Esophagus squamous epithelium (tissue), 5 donors: ENCODE data around the gene ERCC8. TPM values are rescaled to one million over a fixed set of nuclear protein-coding genes. Genes with fewer than 3 reads are reported as not detected.
"Not testable (repeated sequence)": the region's sequence is repeated elsewhere in the genome, so short reads cannot be mapped to it uniquely, and the experiment has no call there.

Source experiments
- DNase-seq: peaks from one replicate; lab custom pipeline; 2025; lab: John Stamatoyannopoulos, UW
- H3K27ac ChIP-seq, 4 donors: fragments of 200-600 bp; sonication (generic); one replicate each; pipeline ENCODE4 v1.5.1; 2016 to 2019; ENCODE audit warnings: mild to moderate bottlenecking in 1 of 4
- H3K27me3 ChIP-seq, 4 donors: fragments of 200-600 bp; sonication (generic); 1 replicate in 3 of 4; 2 replicates in 1 of 4; pipeline versions ENCODE4 v1.5.1 to v1.6.0; 2017 to 2021; ENCODE audit warnings: antibody characterized with exemption in 1 of 4
- H3K36me3 ChIP-seq, 3 donors: fragments of 200-600 bp; sonication (generic); one replicate each; pipeline ENCODE4 v1.5.1; 2016 to 2019
- H3K4me1 ChIP-seq, 3 donors: fragments of 200-600 bp; sonication (generic); one replicate each; pipeline ENCODE4 v1.5.1; 2017 to 2019
- H3K4me3 ChIP-seq, 4 donors: fragments of 200-600 bp; sonication (generic); 1 replicate in 3 of 4; 2 replicates in 1 of 4; pipeline ENCODE4 v1.5.1; 2016 to 2019; ENCODE audit warnings: mild to moderate bottlenecking in 2 of 4, moderate library complexity in 1 of 4
- H3K9me3 ChIP-seq, 3 donors: fragments of 200-600 bp; sonication (generic); one replicate each; pipeline ENCODE4 v1.5.1; 2016 to 2019
- CTCF ChIP-seq, 6 experiments: fragments of 450-650 bp in 4 of 6; fragments of 200-600 bp in 2 of 6; sonication (generic) in 2 of 6; IDR thresholded peaks; one replicate each; pipeline ENCODE4 v1.5.1; 2016 to 2019; ENCODE audit warnings: antibody characterized with exemption in 6 of 6, mild to moderate bottlenecking in 4 of 6, moderate library complexity in 4 of 6
- POLR2A ChIP-seq, 4 donors: fragments of 450-650 bp; IDR thresholded peaks; one replicate each; pipeline ENCODE4 v1.6.1; 2017; ENCODE audit warnings: antibody characterized with exemption in 4 of 4, mild to moderate bottlenecking in 4 of 4, moderate library complexity in 3 of 4
- WGBS, 2 donors: methylation state at CpG; one replicate each; pipeline ENCODE4 v1.1.5; 2018; 5-methylcytosine and 5-hydroxymethylcytosine counted together
- intact Hi-C: fragments of 100-400 bp; cut with DNase I; formaldehyde crosslinking; loops from one replicate; pipeline ENCODE4 v1.15.0; 2022
- total RNA-seq, 4 donors: library from RNA; depleted of rRNA; stranded (reverse); fragments of >200 nt; gene quantifications; one replicate each; pipeline ENCODE4 v1.1.0, GENCODE V29; 2016
- donor health status: DM: yes; HTN: yes; CAD: no.

The ERCC8 gene
- total RNA-seq, 4 donors from 2014 or later, result 4.9 to 17.1 (median 12.0) TPM

GRCh38 chr5:60883229-60883628, 61.6 kb downstream of the ERCC8 start:
- intact Hi-C loops, result no loop called here
- TF ChIP-seq CTCF (IDR thresholded peaks at IDR 0.05) (peak in 1 of 6 experiments; percentile 42), POLR2A (IDR thresholded peaks at IDR 0.05) (no peak)
- H3K27me3 ChIP-seq, result no peaks in the 10 kb centered on the region
- peaks cover 0 to 10% (median 0%) of the 10 kb centered on the region in 3 donors for H3K9me3 ChIP-seq
- no peak for DNase-seq
- H3K4me3 ChIP-seq, result no peak overlapping the region
- peaks cover 0 to 6% (median 0%) of the 10 kb centered on the region in 3 donors for H3K36me3 ChIP-seq
- no peak overlapping the region for H3K27ac ChIP-seq
- no peaks in the 10 kb centered on the region for H3K4me1 ChIP-seq

GRCh38 chr5:60872892-60873291, 72.0 kb downstream of the ERCC8 start:
- H3K9me3 ChIP-seq, result peaks cover 0 to 15% (median 4%) of the 10 kb centered on the region in 3 donors
- intact Hi-C loops, result no loop called here
- H3K27ac ChIP-seq, result no peak overlapping the region
- H3K36me3 ChIP-seq, result no peaks in the 10 kb centered on the region
- DNase-seq, result no peak
- H3K4me1 ChIP-seq, result no peaks in the 10 kb centered on the region
- TF ChIP-seq POLR2A (IDR thresholded peaks at IDR 0.05) (no peak), CTCF (IDR thresholded peaks at IDR 0.05) (no peak)
- no peak overlapping the region for H3K4me3 ChIP-seq
- no peaks in the 10 kb centered on the region for H3K27me3 ChIP-seq

GRCh38 chr5:60870857-60871256, 74.0 kb downstream of the ERCC8 start:
- no peaks in the 10 kb centered on the region for H3K27me3 ChIP-seq
- 81 to 89% methylated on average over 3 of the region's 3 CpGs for WGBS, 2 donors
- intact Hi-C loops, result no loop called here
- H3K4me1 ChIP-seq, result no peaks in the 10 kb centered on the region
- H3K4me3 ChIP-seq, result no peak overlapping the region
- H3K9me3 ChIP-seq, result peaks cover 0 to 15% (median 4%) of the 10 kb centered on the region in 3 donors
- no peak overlapping the region for H3K27ac ChIP-seq
- no peaks in the 10 kb centered on the region for H3K36me3 ChIP-seq
- no peak for DNase-seq
- TF ChIP-seq POLR2A (IDR thresholded peaks at IDR 0.05) (no peak), CTCF (IDR thresholded peaks at IDR 0.05) (no peak)

GRCh38 chr5:60860572-60860971, 84.3 kb downstream of the ERCC8 start:
- H3K9me3 ChIP-seq, H3K4me3 ChIP-seq, DNase-seq, H3K27ac ChIP-seq, H3K36me3 ChIP-seq, H3K27me3 ChIP-seq, H3K4me1 ChIP-seq, intact Hi-C loops: not testable (repeated sequence)
- 97 to 98% methylated on average over 8 of the region's 16 CpGs for WGBS, 2 donors

- TF ChIP-seq POLR2A (IDR thresholded peaks at IDR 0.05) (no peak), CTCF (IDR thresholded peaks at IDR 0.05) (no peak)
- Histone ChIP-seq H3K27me3 (no peaks in the 10 kb centered on the region), H3K4me3 (no peak overlapping the region), H3K36me3 (no peaks in the 10 kb centered on the region), H3K27ac (no peak overlapping the region), H3K9me3 (no peaks in the 10 kb centered on the region), H3K4me1 (no peaks in the 10 kb centered on the region)
- WGBS, 2 donors, result 90 to 92% methylated on average over 1 of the region's 1 CpG
- DNase-seq, result no peak
- intact Hi-C loops, result no loop called here
Observed at GRCh38 chr5:60856066-60856465, 88.8 kb downstream of the ERCC8 start.

- Histone ChIP-seq H3K4me3 (no peak overlapping the region), H3K9me3 (no peaks in the 10 kb centered on the region), H3K4me1 (no peaks in the 10 kb centered on the region), H3K27me3 (no peaks in the 10 kb centered on the region), H3K36me3 (no peaks in the 10 kb centered on the region), H3K27ac (no peak overlapping the region)
- intact Hi-C loops, result no loop called here
- 17 to 26% methylated on average over 3 of the region's 3 CpGs for WGBS, 2 donors
- DNase-seq, result no peak
- TF ChIP-seq POLR2A (IDR thresholded peaks at IDR 0.05) (no peak), CTCF (IDR thresholded peaks at IDR 0.05) (no peak)
Observed at GRCh38 chr5:60852940-60853339, 91.9 kb downstream of the ERCC8 start.
